ENCODE results near the gene RAB3GAP1.

RAB3GAP1 gene

DNA sequence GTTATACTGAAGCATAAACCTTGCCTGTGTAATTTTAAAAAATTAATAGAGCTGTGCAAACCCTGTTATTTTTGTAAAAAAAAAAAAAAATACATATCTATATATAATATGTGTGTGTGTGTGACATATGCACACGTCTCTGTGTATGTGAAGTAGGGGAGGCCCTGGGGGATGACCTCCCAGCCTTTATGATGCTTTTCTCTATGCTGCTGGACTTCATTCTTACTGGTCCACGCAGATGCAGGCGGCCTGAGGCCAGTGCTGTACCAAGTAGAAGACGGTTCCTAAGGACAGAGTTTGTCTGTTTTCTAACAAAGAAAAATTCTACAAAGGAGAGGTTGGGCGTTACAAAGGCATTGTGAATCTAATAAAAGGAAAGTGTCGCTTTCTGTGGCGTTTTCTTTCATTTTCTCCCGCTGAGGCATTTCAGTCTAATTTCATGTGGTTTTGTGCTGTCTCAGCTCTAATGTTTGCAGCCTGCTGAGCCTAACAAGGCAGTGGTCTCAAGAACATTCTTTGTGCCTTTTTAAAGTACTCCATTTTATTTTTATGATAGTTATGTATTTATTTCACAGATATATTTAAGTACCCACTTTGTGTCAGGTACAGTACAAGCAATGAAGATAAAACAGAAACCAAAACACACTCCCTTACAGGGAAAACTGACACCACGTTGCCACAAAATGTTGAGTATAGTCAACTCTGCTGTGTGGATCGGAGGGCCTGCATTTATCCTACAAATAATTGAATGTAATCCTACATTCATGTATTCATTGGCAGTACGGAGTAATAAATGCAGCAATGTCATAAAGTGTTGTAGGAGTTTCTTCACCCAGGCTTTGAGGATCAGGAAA, 118.0 kb downstream of the RAB3GAP1 start:
- no peaks in the 10 kb centered on the region for H3K27me3 ChIP-seq (ENCODE audit: insufficient read depth, low read depth, severe bottlenecking)
- TF ChIP-seq, protein P1, sequence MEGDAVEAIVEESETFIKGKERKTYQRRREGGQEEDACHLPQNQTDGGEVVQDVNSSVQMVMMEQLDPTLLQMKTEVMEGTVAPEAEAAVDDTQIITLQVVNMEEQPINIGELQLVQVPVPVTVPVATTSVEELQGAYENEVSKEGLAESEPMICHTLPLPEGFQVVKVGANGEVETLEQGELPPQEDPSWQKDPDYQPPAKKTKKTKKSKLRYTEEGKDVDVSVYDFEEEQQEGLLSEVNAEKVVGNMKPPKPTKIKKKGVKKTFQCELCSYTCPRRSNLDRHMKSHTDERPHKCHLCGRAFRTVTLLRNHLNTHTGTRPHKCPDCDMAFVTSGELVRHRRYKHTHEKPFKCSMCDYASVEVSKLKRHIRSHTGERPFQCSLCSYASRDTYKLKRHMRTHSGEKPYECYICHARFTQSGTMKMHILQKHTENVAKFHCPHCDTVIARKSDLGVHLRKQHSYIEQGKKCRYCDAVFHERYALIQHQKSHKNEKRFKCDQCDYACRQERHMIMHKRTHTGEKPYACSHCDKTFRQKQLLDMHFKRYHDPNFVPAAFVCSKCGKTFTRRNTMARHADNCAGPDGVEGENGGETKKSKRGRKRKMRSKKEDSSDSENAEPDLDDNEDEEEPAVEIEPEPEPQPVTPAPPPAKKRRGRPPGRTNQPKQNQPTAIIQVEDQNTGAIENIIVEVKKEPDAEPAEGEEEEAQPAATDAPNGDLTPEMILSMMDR (IDR thresholded peaks at IDR 0.05; ENCODE audit: low read depth, low read length) = no peak
- DNase-seq = no peak
- H3K4me3 ChIP-seq (ENCODE audit: low read depth, low read length) = no peak overlapping the region
- no peak overlapping the region for H3K27ac ChIP-seq
- no peaks in the 10 kb centered on the region for H3K9me3 ChIP-seq (ENCODE audit: severe bottlenecking)
- H3K36me3 ChIP-seq = peaks cover 49% of the 10 kb centered on the region

DNA sequence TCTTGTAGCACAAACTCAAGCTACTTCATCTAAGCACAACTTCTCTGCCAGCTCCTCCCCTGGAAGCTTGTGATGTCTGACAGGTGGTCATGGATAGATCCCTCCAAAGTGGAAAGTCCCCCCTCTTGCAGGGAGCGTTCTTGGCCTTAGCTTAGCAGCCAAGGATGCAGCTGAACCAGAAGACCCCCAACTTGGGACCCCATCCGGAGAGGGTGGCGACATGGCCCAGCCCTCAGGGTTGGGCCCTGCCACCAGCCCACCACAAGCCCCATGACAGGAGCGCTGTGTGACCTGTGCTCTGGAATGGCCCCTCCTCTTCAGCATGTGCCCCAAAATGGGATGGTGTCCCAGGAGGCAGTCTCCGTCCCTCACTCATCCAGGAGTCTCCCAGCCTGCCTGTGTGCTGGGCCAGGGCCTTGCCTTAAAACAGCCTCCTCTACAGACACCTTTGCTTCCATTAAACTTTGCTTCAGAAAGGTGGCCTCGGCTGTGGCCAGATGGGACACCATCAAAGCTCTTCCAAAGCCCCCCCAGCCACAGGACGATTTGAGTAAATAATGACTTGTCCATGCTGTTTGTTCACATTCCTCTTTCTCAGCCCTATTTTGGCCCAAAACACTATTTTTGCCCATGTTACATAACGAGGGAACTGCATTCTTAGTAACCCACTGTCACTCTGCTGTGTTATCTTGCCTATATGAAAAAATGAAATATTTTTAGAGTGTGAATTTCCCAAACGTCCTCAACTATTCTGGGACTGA, 122.1 kb downstream of the RAB3GAP1 start:
- Histone ChIP-seq H3K27ac (no peak overlapping the region), H3K27me3 (ENCODE audit: insufficient read depth, low read depth, severe bottlenecking) (no peaks in the 10 kb centered on the region), H3K4me3 (ENCODE audit: low read depth, low read length) (no peak overlapping the region), H3K36me3 (peaks cover 33% of the 10 kb centered on the region), H3K9me3 (ENCODE audit: severe bottlenecking) (peaks cover 5% of the 10 kb centered on the region)
- DNase-seq = no peak
- TF ChIP-seq, protein P1 (IDR thresholded peaks at IDR 0.05; ENCODE audit: low read depth, low read length) = no peak

DNA sequence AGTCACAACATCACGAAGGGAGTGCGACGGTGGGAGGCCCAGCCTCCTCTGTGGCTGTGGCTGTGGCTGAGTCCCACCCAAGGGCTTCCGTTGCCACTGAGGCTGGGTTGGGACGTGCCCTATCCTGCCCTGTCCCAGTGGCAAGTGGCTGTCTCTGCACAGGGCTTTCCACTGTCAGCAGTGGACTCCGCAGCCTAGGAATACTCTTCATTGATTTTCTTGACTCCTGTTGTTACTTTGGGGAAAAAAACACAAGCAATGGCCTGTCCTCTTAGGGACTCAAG, 122.7 kb downstream of the RAB3GAP1 start:
- Histone ChIP-seq H3K9me3 (ENCODE audit: severe bottlenecking) (peaks cover 5% of the 10 kb centered on the region), H3K27ac (no peak overlapping the region), H3K27me3 (ENCODE audit: insufficient read depth, low read depth, severe bottlenecking) (no peaks in the 10 kb centered on the region), H3K4me3 (ENCODE audit: low read depth, low read length) (no peak overlapping the region), H3K36me3 (peaks cover 28% of the 10 kb centered on the region)
- TF ChIP-seq, protein P1 (IDR thresholded peaks at IDR 0.05; ENCODE audit: low read depth, low read length) = no peak
- DNase-seq = no peak

DNA sequence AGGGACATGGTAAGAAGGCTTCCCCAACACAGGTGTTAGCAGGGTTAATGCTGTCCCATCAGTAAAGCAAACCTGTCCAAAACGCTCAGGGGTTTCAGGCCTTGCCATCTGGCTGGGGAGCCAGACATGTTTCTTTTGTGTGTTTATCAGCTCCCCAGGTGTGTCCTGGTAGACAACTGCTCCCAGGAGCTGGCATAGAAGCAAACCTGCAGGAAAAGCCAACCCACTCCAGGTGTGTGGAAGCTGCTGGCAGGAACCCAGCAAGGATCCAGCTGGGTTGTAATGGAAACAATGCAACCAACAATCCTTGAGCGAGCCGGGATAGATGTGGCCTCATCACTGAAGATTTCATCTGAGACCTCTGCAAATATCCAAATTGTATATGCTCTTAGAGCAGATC, 123.1 kb downstream of the RAB3GAP1 start:
- Histone ChIP-seq H3K36me3 (peaks cover 26% of the 10 kb centered on the region), H3K27ac (no peak overlapping the region), H3K27me3 (ENCODE audit: insufficient read depth, low read depth, severe bottlenecking) (no peaks in the 10 kb centered on the region), H3K4me3 (ENCODE audit: low read depth, low read length) (no peak overlapping the region), H3K9me3 (ENCODE audit: severe bottlenecking) (peaks cover 5% of the 10 kb centered on the region)
- DNase-seq = no peak
- TF ChIP-seq, protein P1 (IDR thresholded peaks at IDR 0.05; ENCODE audit: low read depth, low read length) = no peak

DNA sequence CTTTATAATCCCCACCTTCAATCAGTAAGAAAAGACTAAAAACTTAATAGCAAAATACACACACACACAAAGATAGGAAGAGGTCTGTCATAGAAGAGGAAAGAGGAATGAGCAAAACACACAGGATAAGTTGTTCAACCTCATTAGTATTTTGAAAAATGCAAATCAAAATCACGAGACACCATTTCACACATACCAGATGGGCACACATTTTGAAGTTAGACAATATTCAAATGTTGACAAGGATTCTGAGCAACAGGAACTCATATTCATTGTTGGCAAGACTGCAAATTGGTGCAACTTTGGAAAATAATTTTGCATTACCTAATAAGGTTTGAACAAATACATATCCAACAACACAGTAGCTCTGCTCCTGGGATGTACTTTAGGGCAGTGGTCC, 127.6 kb downstream of the RAB3GAP1 start:
- H3K27ac ChIP-seq = no peak overlapping the region
- TF ChIP-seq, protein P1 (IDR thresholded peaks at IDR 0.05; ENCODE audit: low read depth, low read length) = no peak

More for the DNA sequence above, 127.6 kb downstream of the RAB3GAP1 start:
- Histone ChIP-seq H3K27me3 (ENCODE audit: insufficient read depth, low read depth, severe bottlenecking) (no peaks in the 10 kb centered on the region), H3K9me3 (ENCODE audit: severe bottlenecking) (peaks cover 5% of the 10 kb centered on the region), H3K36me3 (peaks cover 13% of the 10 kb centered on the region; the same call in 1 of the 2 replicates), H3K4me3 (ENCODE audit: low read depth, low read length) (no peak overlapping the region)
- no peak for DNase-seq
